Left forelimb (tissue), 1 donor: ENCODE data around the gene FITM1.

Experiments
- DNase-seq: peaks from one replicate; pipeline ENCODE4 v3.0.0-alpha.2; 2018; ENCODE audit warnings: low spot score

The FITM1 gene

GRCh38 chr14:24130380-24130716, at the start of gene FITM1:
TSS of gene FITM1 (plus strand) at chr14:24130659. CDS start at chr14:24131564, 905 bp downstream.
- peak; percentile 31 for DNase-seq

GRCh38 chr14:24080888-24081738, 49.3 kb upstream of the FITM1 start:
- no peak for DNase-seq

GRCh38 chr14:24081739-24082211, 48.7 kb upstream of the FITM1 start:
- DNase-seq = no peak

GRCh38 chr14:24082411-24083080, 47.9 kb upstream of the FITM1 start:
- no peak for DNase-seq

- no peak for DNase-seq
These were observed 47.0 kb upstream of the FITM1 start for GRCh38 chr14:24083462-24083861.

GRCh38 chr14:24084440-24084839, 46.0 kb upstream of the FITM1 start:
- DNase-seq = no peak

- DNase-seq = no peak
These were observed 45.2 kb upstream of the FITM1 start for GRCh38 chr14:24085215-24085614.

GRCh38 chr14:24086193-24086955, 44.1 kb upstream of the FITM1 start:
- no peak for DNase-seq

- DNase-seq = no peak
These were observed 43.5 kb upstream of the FITM1 start for GRCh38 chr14:24087004-24087403.

- DNase-seq = no peak
These were observed 42.4 kb upstream of the FITM1 start for GRCh38 chr14:24088095-24088494.

- DNase-seq = no peak
These were observed 40.6 kb upstream of the FITM1 start for GRCh38 chr14:24089890-24090289.

GRCh38 chr14:24092110-24092504, 38.4 kb upstream of the FITM1 start:
- no peak for DNase-seq

GRCh38 chr14:24092505-24093206, 37.8 kb upstream of the FITM1 start:
- DNase-seq = no peak

- DNase-seq = no peak
These were observed 37.1 kb upstream of the FITM1 start for GRCh38 chr14:24093207-24093900.

- DNase-seq = peak; percentile 85
These were observed 36.3 kb upstream of the FITM1 start, which contains the start of gene PCK2 for GRCh38 chr14:24093901-24094840. TSS of gene PCK2 (plus strand) at chr14:24094311. CDS start at chr14:24094406, 95 bp downstream.

GRCh38 chr14:24094841-24095270, 35.6 kb upstream of the FITM1 start:
- no peak for DNase-seq

GRCh38 chr14:24095271-24096068, 35.0 kb upstream of the FITM1 start:
- no peak for DNase-seq

GRCh38 chr14:24096545-24097181, 33.8 kb upstream of the FITM1 start:
- DNase-seq = no peak
